SW 1271 (cell line): Measurements from ENCODE around the gene CASP1.
A peak's percentile ranks its signal among the peaks of the same experiment; 100 is the strongest.
"Not testable (repeated sequence)": the region's sequence is repeated elsewhere in the genome, so short reads cannot be mapped to it uniquely, and the experiment has no call there.

Source experiments
- DNase-seq, 2 experiments: peaks; one replicate each; lab custom pipeline; 2025; lab: John Stamatoyannopoulos, UW

The CASP1 gene

DNA sequence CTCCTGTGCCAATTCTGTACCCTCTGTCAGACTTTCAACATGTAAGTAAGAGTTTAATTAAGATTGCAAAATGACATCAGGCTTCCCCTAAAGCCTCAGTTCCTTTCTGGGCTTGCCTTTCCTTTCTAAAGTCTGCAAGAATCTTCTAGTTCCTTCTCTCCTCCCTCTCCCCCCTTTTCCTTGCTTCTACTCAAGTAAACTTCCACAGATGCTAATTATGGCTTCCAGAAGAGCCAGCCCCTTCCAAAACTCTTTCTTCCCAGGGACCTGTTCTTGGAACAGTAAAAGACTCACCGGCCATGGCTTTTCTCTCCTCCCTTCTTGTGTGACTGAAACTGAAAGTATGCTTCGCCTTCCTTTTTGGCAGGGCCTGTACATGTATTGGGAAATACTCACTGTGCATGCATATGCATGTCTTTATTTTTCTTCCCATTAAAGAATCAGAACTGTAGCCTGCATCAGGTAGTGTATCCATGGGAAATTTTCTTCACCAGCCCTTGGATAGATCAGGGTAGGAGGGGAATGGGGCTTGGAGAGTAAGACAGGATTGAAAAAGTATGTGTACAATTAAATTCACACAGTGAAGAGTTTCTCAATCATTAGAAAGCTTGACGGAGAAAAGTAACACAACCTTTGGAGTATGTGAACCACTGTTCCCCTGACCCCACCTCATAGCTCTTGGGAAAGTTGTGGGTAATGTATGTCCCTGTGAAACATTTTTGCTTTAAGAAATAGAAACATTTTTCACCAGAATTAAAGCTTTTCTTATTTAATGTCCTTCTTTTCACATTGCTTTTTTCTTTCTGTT, at the start of gene CASP1:
Gene CASP1, minus strand, starts transcription at position 332 of the 808 bp plus-strand sequence. Its CDS starts 31 bp downstream, at position 301.
- DNase-seq, result no peak

- no peak for DNase-seq
These were observed 46.6 kb upstream of the CASP1 start for GRCh38 chr11:105081412-105082150.

GRCh38 chr11:105080171-105080906, 45.4 kb upstream of the CASP1 start:
- DNase-seq, result not testable (repeated sequence)

DNA sequence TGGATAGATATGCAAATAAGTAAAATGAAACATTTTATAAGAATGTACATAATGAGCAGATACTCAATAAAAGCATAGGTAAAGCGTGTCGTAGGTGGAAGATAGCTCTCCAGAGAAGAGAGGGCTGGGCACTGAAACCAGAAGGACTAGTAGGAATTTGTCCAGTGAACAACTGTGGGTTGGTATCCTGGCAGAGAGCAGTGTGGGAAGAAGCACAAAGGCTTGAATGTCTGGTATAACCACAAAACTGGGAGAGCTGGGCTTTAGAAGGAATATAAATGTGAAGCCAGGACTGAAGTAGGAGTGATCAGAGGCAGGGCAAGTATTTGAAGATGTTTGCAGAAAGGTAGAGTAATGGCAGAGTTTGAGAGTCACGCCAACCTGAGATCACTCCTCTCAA, 43.3 kb upstream of the CASP1 start:
- DNase-seq, result no peak

DNA sequence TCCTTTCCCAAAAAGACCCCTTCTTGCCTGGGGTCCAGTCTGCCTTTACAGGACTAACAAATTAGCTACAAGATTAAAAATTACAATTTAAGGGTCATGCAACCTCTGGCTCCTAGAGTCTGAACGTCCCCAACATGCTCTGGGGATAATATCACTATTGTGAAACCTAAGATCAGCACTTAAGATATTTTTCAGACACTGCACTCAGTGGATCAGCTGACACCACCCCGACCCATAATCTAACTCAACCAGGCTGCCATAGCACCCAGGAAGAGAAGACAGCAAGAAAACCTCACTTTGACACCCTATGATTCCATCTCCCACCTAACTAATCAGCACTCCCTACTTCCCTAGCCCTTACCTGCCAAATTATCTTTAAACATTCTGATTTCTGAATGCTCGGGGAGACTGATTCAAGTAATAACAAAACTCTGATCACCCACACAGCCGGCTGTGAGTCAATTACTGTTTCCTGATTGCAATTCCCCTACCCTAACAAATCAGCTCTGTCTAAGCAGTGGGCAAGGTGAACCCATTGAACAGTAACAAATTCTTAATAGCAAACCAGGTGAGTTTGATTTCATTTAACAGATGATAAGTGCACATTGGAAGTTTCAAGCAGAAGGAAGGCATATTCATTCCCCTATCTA, 42.3 kb upstream of the CASP1 start:
- not testable (repeated sequence) for DNase-seq

- DNase-seq, result no peak
These were observed 39.2 kb upstream of the CASP1 start for GRCh38 chr11:105074166-105074530.

DNA sequence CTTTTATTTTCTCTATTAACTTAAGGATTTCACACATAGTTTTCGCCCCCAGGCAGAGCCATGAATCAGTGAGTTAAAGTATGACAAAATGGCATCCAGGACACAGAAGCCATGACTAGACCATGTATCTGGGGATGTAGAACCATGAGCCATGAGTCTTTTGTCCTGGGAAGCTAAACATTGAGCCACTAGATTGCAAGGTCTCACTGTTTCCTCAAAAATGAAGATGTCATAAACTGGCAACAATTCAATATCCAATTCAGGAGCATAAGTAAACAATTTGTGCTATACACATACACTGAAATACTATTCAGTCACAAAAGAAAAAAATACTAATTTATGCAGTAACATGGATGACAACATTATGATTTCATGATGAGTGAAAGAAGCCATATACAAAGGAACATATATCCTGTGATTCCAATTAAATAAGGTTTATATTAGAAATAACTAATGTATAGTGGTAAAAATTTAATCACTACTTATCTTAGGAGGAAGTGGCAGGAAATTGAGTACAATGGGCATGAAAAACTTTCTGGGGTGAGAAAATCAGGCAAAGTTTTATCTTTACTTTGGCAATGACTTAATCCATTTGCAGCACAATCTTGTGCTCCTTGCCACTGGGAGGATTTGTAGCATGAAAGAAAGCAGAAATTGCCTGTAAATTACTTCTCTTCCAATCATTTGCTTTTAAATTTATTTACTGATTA, 38.7 kb upstream of the CASP1 start:
- DNase-seq, result no peak

GRCh38 chr11:105072080-105072479, 37.1 kb upstream of the CASP1 start:
- not testable (repeated sequence) for DNase-seq

DNA sequence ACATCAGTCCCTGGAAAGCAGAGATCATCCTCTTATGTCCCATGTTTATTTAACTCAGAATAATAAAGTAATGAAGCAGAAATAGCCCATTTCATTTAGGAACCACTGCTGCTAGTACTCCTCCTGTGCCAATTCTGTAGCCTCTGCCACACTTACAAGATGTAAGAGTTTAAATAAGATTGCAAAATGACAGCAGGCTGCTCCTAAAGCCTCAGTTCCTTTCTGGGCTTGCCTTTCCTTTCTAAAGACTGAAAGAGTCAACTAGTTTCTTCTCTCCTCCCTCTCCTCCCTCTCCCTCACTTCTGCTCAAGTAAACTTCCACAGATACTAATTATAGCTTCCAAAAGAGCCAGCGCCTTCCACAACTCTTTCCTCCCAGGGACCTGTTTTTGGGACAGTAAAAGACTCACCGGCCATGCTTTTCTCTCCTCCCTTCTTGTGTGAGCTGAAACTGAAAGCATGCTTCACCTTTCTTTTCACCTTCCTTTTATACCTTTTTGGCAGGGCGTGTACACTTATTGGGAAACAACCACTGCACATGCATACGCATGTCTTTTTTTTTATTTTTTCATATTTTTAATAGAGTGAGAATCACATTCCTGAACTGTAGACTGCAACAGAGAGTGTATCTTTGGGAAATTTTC, 36.3 kb upstream of the CASP1 start:
- no peak for DNase-seq

DNA sequence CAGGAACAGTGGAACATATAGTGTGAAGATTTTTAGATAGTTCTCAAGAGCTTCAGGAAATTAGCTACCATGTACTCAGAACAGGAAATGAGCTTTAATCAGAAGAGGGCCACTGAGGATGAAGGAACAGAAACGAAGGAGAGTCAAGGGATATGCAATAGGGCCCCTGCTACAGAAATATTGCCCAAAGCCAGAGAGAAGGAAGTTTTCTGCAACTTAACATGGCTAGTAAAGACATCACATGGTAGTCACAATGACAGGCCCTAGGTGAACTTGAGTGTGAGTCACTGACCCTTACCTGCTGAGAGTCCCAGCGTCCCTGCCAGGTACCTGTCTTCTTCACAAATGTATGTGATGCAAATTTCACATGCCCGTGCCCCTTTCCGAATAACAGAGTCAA, 35.4 kb upstream of the CASP1 start:
- DNase-seq, result no peak

GRCh38 chr11:105069749-105070148, 34.8 kb upstream of the CASP1 start:
- DNase-seq, result not testable (repeated sequence)

- not testable (repeated sequence) for DNase-seq
These were observed 28.4 kb upstream of the CASP1 start for GRCh38 chr11:105063245-105063941.

DNA sequence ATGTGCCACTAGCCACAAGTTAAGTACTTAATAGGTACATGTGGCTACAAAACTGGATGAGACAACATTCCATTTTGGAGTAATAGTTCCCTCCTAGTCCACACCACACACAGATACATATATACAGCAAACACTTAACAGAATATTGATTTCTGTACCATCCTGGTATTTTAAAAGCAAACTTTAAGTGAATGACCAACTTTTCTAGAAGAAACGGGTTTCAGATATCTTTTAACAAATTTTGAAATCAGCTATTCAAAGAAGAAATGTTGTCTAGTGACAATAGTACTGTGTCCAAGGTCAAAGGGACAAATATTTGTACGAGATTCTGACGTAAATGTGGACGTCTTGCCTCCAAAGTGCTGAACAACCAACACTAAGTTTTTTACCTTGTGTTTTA, 22.5 kb upstream of the CASP1 start:
- no peak for DNase-seq

DNA sequence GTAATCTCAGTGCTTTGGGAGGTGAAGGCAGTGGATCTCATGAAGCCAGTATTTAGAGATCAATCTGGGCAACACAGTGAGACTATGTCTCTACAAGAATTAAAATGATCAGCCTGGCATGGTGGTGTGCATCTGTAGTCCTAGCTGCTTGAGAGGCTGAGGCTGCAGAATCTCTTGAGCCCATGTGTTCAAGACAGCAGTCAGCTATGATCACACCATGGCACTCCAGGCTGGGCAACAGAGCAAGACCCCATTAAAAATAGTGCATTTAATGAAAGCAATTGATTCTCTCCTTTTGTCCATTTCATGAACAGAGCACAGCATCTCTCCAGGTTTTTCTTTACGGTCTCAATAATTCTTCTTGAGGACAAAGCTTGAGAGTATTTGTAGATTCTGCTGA, 21.5 kb upstream of the CASP1 start:
- DNase-seq, result no peak

- DNase-seq, result no peak
These were observed 20.0 kb upstream of the CASP1 start for GRCh38 chr11:105054723-105055493.

DNA sequence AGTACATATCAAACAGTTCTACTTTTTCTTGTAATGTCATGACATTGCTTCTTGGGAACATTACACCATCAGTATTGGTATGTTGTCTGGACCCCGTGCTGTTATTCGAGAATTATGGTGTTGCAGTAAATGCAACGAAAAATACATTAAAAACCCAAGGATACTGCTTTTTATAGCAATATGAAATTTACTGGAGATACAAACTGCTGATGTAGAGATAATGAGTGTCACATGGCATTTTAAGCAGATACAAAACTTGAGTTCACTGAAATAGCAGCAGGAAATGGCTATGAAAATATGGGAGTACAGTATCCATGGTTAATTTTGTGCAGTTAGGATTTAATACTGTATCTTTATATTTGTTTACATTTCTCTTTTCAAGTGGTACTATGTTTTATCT, 17.5 kb upstream of the CASP1 start:
- no peak for DNase-seq

DNA sequence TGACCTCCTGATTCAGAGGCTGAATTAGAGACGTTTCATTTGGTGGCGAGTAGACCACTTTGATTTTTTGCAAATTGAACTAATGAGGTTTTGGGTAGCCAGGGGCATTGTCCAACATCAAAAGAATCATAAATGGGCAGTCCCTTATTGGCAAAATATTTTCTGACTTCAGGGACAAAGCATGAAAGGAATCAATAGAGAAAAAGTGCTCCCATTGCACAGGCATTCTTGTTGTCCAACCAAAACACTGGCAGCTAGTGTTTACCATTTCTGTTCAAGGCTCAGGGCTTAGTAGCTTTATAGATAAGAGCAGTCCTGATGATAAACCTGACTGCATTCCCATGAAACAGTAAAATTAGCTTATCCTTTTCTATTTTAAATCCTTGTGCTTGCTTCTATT, 16.6 kb upstream of the CASP1 start:
- no peak for DNase-seq

- no peak for DNase-seq
These were observed 14.5 kb upstream of the CASP1 start for GRCh38 chr11:105049481-105049880.

DNA sequence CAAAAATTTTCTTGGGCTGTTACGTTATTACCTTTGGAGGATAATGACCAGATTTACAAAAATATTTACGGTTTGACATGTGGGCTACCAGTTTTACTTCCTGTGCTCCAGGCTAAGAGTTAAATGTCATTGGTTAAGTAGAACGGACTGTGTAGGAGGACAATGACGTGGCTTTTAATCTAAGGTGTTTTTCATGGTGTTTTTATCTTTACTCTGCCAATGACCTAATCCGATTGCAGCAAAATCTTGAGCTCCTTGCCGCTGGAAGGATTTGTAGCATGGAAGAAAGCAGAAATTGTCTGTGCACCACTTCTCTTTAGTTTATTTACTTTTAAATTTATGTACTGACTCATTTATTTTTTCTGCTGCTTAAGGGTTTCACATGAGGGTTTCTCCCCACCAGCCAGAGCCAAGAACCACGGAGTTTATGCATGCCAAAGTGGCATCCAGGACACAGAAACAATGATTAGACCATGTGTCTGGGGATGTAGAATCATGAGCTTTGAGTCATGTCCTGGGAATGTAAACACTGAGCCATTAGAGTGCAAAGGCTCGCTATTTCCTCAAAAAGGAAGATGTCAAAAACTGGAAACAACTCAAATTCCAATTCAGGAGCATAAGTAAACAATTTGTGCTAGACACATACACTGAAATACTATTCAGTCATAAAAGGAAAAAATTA, 12.1 kb upstream of the CASP1 start:
- peak; percentile 61 to 91 for DNase-seq
